Heart right ventricle (tissue), 16 donors: ENCODE data around the gene SKIL. TPM values are rescaled to one million over a fixed set of nuclear protein-coding genes. Genes with fewer than 3 reads are reported as not detected.

Experiments used
- ATAC-seq, 8 donors: fragments of 200-7000 bp; cut with Tn5 transposase; one replicate each; pipeline ENCODE4 v1.9.1; 2020; ENCODE audit warnings: mild to moderate bottlenecking in 8 of 8, moderate library complexity in 8 of 8, moderate number of reproducible peaks in 1 of 8
- DNase-seq, 2 donors: peaks; one replicate each; pipeline ENCODE4 v3.0.0-alpha.2; 2020
- H3K27ac ChIP-seq, 10 donors: fragments of 200-600 bp; sonication (generic) in 2 of 10; one replicate each; pipeline versions ENCODE4 v1.5.0 to v1.8.0; 2020 to 2022; ENCODE audit warnings: mild to moderate bottlenecking in 3 of 10
- H3K27me3 ChIP-seq, 7 donors: fragments of 200-600 bp; one replicate each; pipeline ENCODE4 v1.8.0; 2021 to 2022; ENCODE audit warnings: mild to moderate bottlenecking in 2 of 7
- H3K36me3 ChIP-seq, 9 donors: fragments of 200-600 bp; sonication (generic) in 1 of 9; one replicate each; pipeline versions ENCODE4 v1.5.0 to v1.8.0; 2020 to 2022; ENCODE audit warnings: mild to moderate bottlenecking in 2 of 9
- H3K4me1 ChIP-seq, 9 donors: fragments of 200-600 bp; sonication (generic) in 1 of 9; one replicate each; pipeline versions ENCODE4 v1.5.0 to v1.8.0; 2020 to 2022; ENCODE audit warnings: mild to moderate bottlenecking in 4 of 9
- H3K4me3 ChIP-seq, 10 donors: fragments of 200-600 bp; sonication (generic) in 2 of 10; one replicate each; pipeline versions ENCODE4 v1.5.0 to v1.8.0; 2020 to 2022; ENCODE audit warnings: mild to moderate bottlenecking in 7 of 10, moderate library complexity in 2 of 10
- H3K9me3 ChIP-seq, 11 donors: fragments of 200-600 bp in 10 of 11; sonication (generic) in 2 of 11; one replicate each; pipeline versions ENCODE4 v1.5.0 to v1.8.0; 2013 to 2022; ENCODE audit warnings: mild to moderate bottlenecking in 2 of 11, control low read depth in 1 of 11, moderate library complexity in 1 of 11
- CTCF ChIP-seq, 9 donors: fragments of 200-600 bp; sonication (generic) in 2 of 9; IDR thresholded peaks; one replicate each; pipeline versions ENCODE4 v1.5.0 to v1.8.0; 2021 to 2022; ENCODE audit warnings: antibody characterized with exemption in 9 of 9, mild to moderate bottlenecking in 5 of 9, moderate library complexity in 1 of 9
- intact Hi-C, 10 donors: fragments of 100-400 bp; cut with DNase I; formaldehyde crosslinking; loops; one replicate each; pipeline versions ENCODE4 v1.11.1 to v1.14.2; 2022
- microRNA-seq, 2 donors: library from miRNA; unstranded; fragments of <30 nt; microRNA quantifications; one replicate each; pipeline ENCODE4 v1.2.0, GENCODE V29; 2021
- polyA plus RNA-seq, 2 donors: library from polyadenylated mRNA; stranded (reverse); fragments of 200-250 nt; gene quantifications; one replicate each; pipeline ENCODE4 v1.2.3, GENCODE V29; 2013
- total RNA-seq, 10 donors: library from RNA; stranded (reverse); fragmentation: NEBNext Ultra II Directional in 3 of 10; extraction: Animal tissue kit (Norgen Biotek cat#: 25700) in 3 of 10; gene quantifications; one replicate each; pipeline versions ENCODE4 v1.2.1 to v1.2.4, GENCODE V29; 2021 to 2023
- donor health status: Arrhythmogenic right ventricular cardiomyopathy.
- donor health status: ischemic (EF 13 %, LVEDD 7.1; RV severe dilation, severe dysfunction).
- donor health status: healthy with polysubstance abuse.
- donor health status: DM: no; HTN: yes; CAD: no.
- donor health status: DM: no; HTN: no; CAD: no.
- donor health status: ischemic (EF 25% LVEDD 6.9; RV normal size, moderate dysfunction).
- donor health status: ischemic (EF 25% LVEDD 5.7; RV mildly dilated, moderate dysfunction).
- donor health status: healthy.
- donor health status: DM: yes; HTN: yes; CAD: no.
- donor health status: Ischemic cardiomyopathy.
- donor health status: ischemic (EF 35%, LVEDD 5.7; RV mildly dilated, moderate dysfunction).
- donor health status: nonischemic (EF 11% LVEDD 7.7; RV severe dilation, severe dysfunction).
- donor health status: DM: yes; HTN: yes; CAD: no.
- donor health status: PGD.
- donor health status: ischemic (EF 29% LVEDD 5.4; RV normal size, mild dysfunction).
- donor health status: nonischemic (EF 23%, LVEDD 6.1; RV moderate dilation, normal function).

SKIL gene
- total and polyA plus RNA-seq, 12 donors = 4.9 to 32.1 (median 24.3) TPM

DNA sequence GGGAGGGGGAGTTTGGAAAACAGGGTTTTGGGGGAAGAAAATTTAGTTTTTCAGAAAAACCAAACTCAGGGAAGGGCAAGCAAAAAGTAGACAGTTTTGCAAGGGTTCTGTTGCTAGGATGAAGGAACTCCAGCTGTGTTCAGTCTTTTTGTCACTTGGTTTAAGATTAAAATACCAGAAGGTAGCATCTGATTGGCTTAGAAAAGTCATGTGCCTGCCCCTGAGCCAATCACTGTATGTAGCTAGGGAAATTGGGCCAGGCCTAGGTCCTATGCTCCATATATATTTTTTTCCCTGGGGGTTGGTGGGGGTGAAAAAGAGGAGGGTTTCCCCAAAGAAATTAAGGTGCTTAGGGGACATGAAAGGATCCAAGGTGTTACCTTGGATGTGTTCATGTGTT lies 85.4 kb downstream of the SKIL start:
- H3K9me3 ChIP-seq = no peaks in the 10 kb centered on the region
- intact Hi-C loops = no loop called here
- TF ChIP-seq CTCF (IDR thresholded peaks at IDR 0.05) = no peak
- peaks cover 0 to 6% (median 0%) of the 10 kb centered on the region in 7 donors for H3K27me3 ChIP-seq
- ATAC-seq (no peak), DNase-seq (no peak)
- no peaks in the 10 kb centered on the region for H3K36me3 ChIP-seq
- H3K27ac ChIP-seq = no peak overlapping the region
- no peaks in the 10 kb centered on the region for H3K4me1 ChIP-seq
- H3K4me3 ChIP-seq = no peak overlapping the region

DNA sequence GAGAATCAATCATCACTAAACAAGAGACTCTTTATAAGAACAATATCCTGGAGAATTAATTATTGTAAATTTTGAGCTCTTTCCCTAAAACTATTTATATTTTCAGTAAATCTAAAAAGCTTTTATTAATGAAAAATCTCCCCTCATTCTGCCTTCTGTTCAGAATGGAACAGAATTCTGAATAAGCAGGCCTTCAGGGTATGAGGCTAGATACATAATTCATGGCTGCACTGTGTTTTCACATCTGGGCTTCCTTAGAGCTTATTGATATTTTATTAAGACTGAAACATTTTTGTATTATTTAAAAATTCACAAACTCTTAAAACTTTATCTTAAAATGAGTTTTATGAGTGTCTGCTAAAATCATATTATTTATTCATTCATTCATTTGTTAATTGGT lies 85.9 kb downstream of the SKIL start:
- Histone ChIP-seq H3K27me3 (peaks cover 0 to 6% (median 0%) of the 10 kb centered on the region in 7 donors), H3K27ac (no peak overlapping the region), H3K36me3 (no peaks in the 10 kb centered on the region), H3K4me1 (no peaks in the 10 kb centered on the region), H3K4me3 (no peak overlapping the region), H3K9me3 (no peaks in the 10 kb centered on the region)
- no peak for ATAC-seq
- intact Hi-C loops = no loop called here
- no peak for TF ChIP-seq CTCF (IDR thresholded peaks at IDR 0.05)
- no peak for DNase-seq

Small RNA genes lying within 50 kb of the gene (microRNA-seq; reads per million reads assigned to microRNA genes)
- gene MIR6828 = 0 reads per million in 2 donors

Other genes starting within 250 kb of the SKIL start
- gene PHC3, start 176.0 kb upstream of the SKIL start, total RNA-seq = 10 to 100 TPM; 39.6 to 70.8 (median 56.2) TPM
- gene PHC3, start 176.0 kb upstream of the SKIL start, polyA plus RNA-seq = 1 to 10 TPM; 2.4 to 8.2 TPM
- 10 to 100 TPM in 9 of 10 donors, 1 to 10 TPM in 1; 9.7 to 21.0 (median 13.1) TPM for gene PRKCI, start 135.3 kb upstream of the SKIL start, total RNA-seq
- 10 to 100 TPM in 1 of 2 donors, 1 to 10 TPM in 1; 6.5 to 17.1 TPM for gene PRKCI, start 135.3 kb upstream of the SKIL start, polyA plus RNA-seq
- gene CLDN11, start 61.2 kb downstream of the SKIL start, total RNA-seq = 1 to 10 TPM; 1.6 to 3.9 (median 2.8) TPM
- gene CLDN11, start 61.2 kb downstream of the SKIL start, polyA plus RNA-seq = 1 to 10 TPM; 1.6 to 3.2 TPM
- gene SLC7A14, start 228.4 kb downstream of the SKIL start, total RNA-seq = not detected
- gene SLC7A14, start 228.4 kb downstream of the SKIL start, polyA plus RNA-seq = under 1 TPM in 1 of 2 donors, not detected in 1; under 0.01 TPM